Muscle layer of colon (tissue), 2 donors: ENCODE measurements around the gene CYP4B1.

Experiments used
- H3K27ac ChIP-seq: one replicate; pipeline ENCODE4 v1.7.0; 2013; ENCODE audit warnings: low read depth, mild to moderate bottlenecking, low read length, moderate library complexity
- H3K27me3 ChIP-seq, 2 donors: one replicate each; pipeline ENCODE4 v1.7.0; 2013; ENCODE audit warnings: low read length in 2 of 2, mild to moderate bottlenecking in 2 of 2; ENCODE audit not compliant: insufficient read depth in 2 of 2, control insufficient read depth in 1 of 2
- H3K36me3 ChIP-seq: one replicate; pipeline ENCODE4 v1.7.0; 2013; ENCODE audit warnings: mild to moderate bottlenecking, low read length; ENCODE audit not compliant: insufficient read depth
- H3K4me1 ChIP-seq: one replicate; pipeline ENCODE4 v1.7.0; 2013; ENCODE audit warnings: mild to moderate bottlenecking, low read length; ENCODE audit not compliant: insufficient read depth
- H3K4me3 ChIP-seq, 2 donors: one replicate each; pipeline ENCODE4 v1.7.0; 2013; ENCODE audit warnings: low read length in 2 of 2, low read depth in 1 of 2, mild to moderate bottlenecking in 1 of 2, moderate library complexity in 1 of 2
- H3K9ac ChIP-seq: one replicate; pipeline ENCODE4 v1.7.0; 2013; ENCODE audit warnings: low read length
- H3K9me3 ChIP-seq: one replicate; pipeline ENCODE4 v1.7.0; 2013; ENCODE audit warnings: mild to moderate bottlenecking, low read length
- donor health status: abdominal sarcoma.
- donor health status: Adenocarcinoma of cecum.

The CYP4B1 gene

GRCh38 chr1:46797696-46798470, 963 bp upstream of the CYP4B1 start:
- no peaks in the 10 kb centered on the region for H3K9me3 ChIP-seq
- no peak overlapping the region for H3K27ac ChIP-seq

GRCh38 chr1:46800742-46801141, 1.9 kb downstream of the CYP4B1 start:
- Histone ChIP-seq H3K9ac (no peak overlapping the region), H3K27ac (no peak overlapping the region), H3K36me3 (no peaks in the 10 kb centered on the region), H3K4me3 (no peak overlapping the region), H3K27me3 (no peaks in the 10 kb centered on the region), H3K4me1 (no peaks in the 10 kb centered on the region), H3K9me3 (no peaks in the 10 kb centered on the region)

More at GRCh38 chr1:46797696-46798470, 963 bp upstream of the CYP4B1 start:
- no peaks in the 10 kb centered on the region for H3K4me1 ChIP-seq
- no peaks in the 10 kb centered on the region for H3K36me3 ChIP-seq
- no peak overlapping the region for H3K4me3 ChIP-seq
- H3K9ac ChIP-seq = no peak overlapping the region
- no peaks in the 10 kb centered on the region for H3K27me3 ChIP-seq

- H3K9me3 ChIP-seq = no peaks in the 10 kb centered on the region
- no peak overlapping the region for H3K4me3 ChIP-seq
- H3K27ac ChIP-seq = no peak overlapping the region
- H3K4me1 ChIP-seq = no peaks in the 10 kb centered on the region
- no peaks in the 10 kb centered on the region for H3K36me3 ChIP-seq
- no peak overlapping the region for H3K9ac ChIP-seq
- H3K27me3 ChIP-seq = no peaks in the 10 kb centered on the region
Measured at GRCh38 chr1:46801323-46802055, 2.6 kb downstream of the CYP4B1 start.

- Histone ChIP-seq H3K27me3 (no peaks in the 10 kb centered on the region), H3K9me3 (no peaks in the 10 kb centered on the region), H3K4me3 (no peak overlapping the region), H3K27ac (no peak overlapping the region), H3K4me1 (no peaks in the 10 kb centered on the region), H3K9ac (no peak overlapping the region), H3K36me3 (no peaks in the 10 kb centered on the region)
Measured at GRCh38 chr1:46802081-46802480, 3.2 kb downstream of the CYP4B1 start.

- Histone ChIP-seq H3K27ac (no peak overlapping the region), H3K9ac (no peak overlapping the region), H3K4me1 (no peaks in the 10 kb centered on the region), H3K36me3 (no peaks in the 10 kb centered on the region), H3K4me3 (no peak overlapping the region), H3K9me3 (no peaks in the 10 kb centered on the region), H3K27me3 (no peaks in the 10 kb centered on the region)
Measured at GRCh38 chr1:46802901-46803574, 4.2 kb downstream of the CYP4B1 start.

- Histone ChIP-seq H3K27me3 (no peaks in the 10 kb centered on the region), H3K27ac (no peak overlapping the region), H3K4me3 (no peak overlapping the region), H3K9me3 (no peaks in the 10 kb centered on the region), H3K36me3 (no peaks in the 10 kb centered on the region), H3K4me1 (no peaks in the 10 kb centered on the region), H3K9ac (no peak overlapping the region)
Measured at GRCh38 chr1:46804027-46804889, 5.4 kb downstream of the CYP4B1 start.

- Histone ChIP-seq H3K4me3 (no peak overlapping the region), H3K27ac (no peak overlapping the region), H3K9ac (no peak overlapping the region), H3K4me1 (no peaks in the 10 kb centered on the region), H3K9me3 (no peaks in the 10 kb centered on the region), H3K27me3 (no peaks in the 10 kb centered on the region), H3K36me3 (no peaks in the 10 kb centered on the region)
Measured at GRCh38 chr1:46804926-46805325, 6.1 kb downstream of the CYP4B1 start.

GRCh38 chr1:46805755-46806154, 6.9 kb downstream of the CYP4B1 start:
- Histone ChIP-seq H3K4me3 (no peak overlapping the region), H3K9ac (no peak overlapping the region), H3K36me3 (no peaks in the 10 kb centered on the region), H3K27me3 (no peaks in the 10 kb centered on the region), H3K4me1 (no peaks in the 10 kb centered on the region), H3K27ac (no peak overlapping the region), H3K9me3 (no peaks in the 10 kb centered on the region)

- Histone ChIP-seq H3K9me3 (no peaks in the 10 kb centered on the region), H3K4me3 (peak overlapping the region in 1 of 2 donors; percentile 18), H3K4me1 (no peaks in the 10 kb centered on the region), H3K9ac (no peak overlapping the region), H3K36me3 (no peaks in the 10 kb centered on the region), H3K27me3 (no peaks in the 10 kb centered on the region), H3K27ac (no peak overlapping the region)
Measured at GRCh38 chr1:46806196-46807020, 7.6 kb downstream of the CYP4B1 start.

- H3K9ac ChIP-seq = no peak overlapping the region
- H3K27me3 ChIP-seq = no peaks in the 10 kb centered on the region
- no peak overlapping the region for H3K27ac ChIP-seq
- no peaks in the 10 kb centered on the region for H3K4me1 ChIP-seq
- H3K4me3 ChIP-seq = no peak overlapping the region
- H3K9me3 ChIP-seq = no peaks in the 10 kb centered on the region
- no peaks in the 10 kb centered on the region for H3K36me3 ChIP-seq
Measured at GRCh38 chr1:46807046-46807972, 8.5 kb downstream of the CYP4B1 start.
